Left kidney (tissue), 8 donors: Measurements from ENCODE around the gene GRB7. TPM values are rescaled to one million over a fixed set of nuclear protein-coding genes. Genes with fewer than 3 reads are reported as not detected.
A peak's percentile ranks its signal among the peaks of the same experiment; 100 is the strongest.
"Not testable (repeated sequence)": the region's sequence is repeated elsewhere in the genome, so short reads cannot be mapped to it uniquely, and the experiment has no call there.

ENCODE experiments used
- DNase-seq: peaks from one replicate; pipeline ENCODE4 v3.0.0-alpha.2; 2013
- long read RNA-seq, 8 donors: transcript quantifications; one replicate each; lab custom pipeline, GENCODE V29; 2026
- polyA plus RNA-seq: library from polyadenylated mRNA; unstranded; fragments of 120-200 nt; gene quantifications from one replicate; pipeline ENCODE4 v1.2.1, GENCODE V29; 2013; ENCODE audit not compliant: insufficient read length

GRB7 gene
- polyA plus RNA-seq: 38.8 TPM
- long read RNA-seq, donor 1, transcript GRB7-201 (15 exons, 2,243 nt): major isoform, 7 of 10 reads
- long read RNA-seq, donor 1, partial matches to known transcripts: 0 of 10 reads
- long read RNA-seq, donor 1, other reads (novel, unspliced or antisense): 0 of 10 reads
- long read RNA-seq, donor 2, transcript GRB7-201 (15 exons, 2,243 nt): major isoform, 6 of 9 reads
- long read RNA-seq, donor 2, partial matches to known transcripts: 0 of 9 reads
- long read RNA-seq, donor 2, other reads (novel, unspliced or antisense): 0 of 9 reads
- long read RNA-seq, donor 3, partial matches to known transcripts: 15 of 21 reads
- long read RNA-seq, donor 3, other reads (novel, unspliced or antisense): 0 of 21 reads
- long read RNA-seq, donor 4: 0 reads
- long read RNA-seq, donor 5, transcript GRB7-201 (15 exons, 2,243 nt): major isoform, 6 of 22 reads
- long read RNA-seq, donor 5, partial matches to known transcripts: 15 of 22 reads
- long read RNA-seq, donor 5, other reads (novel, unspliced or antisense): 0 of 22 reads
- long read RNA-seq, donor 6, transcript GRB7-201 (15 exons, 2,243 nt): major isoform, 6 of 17 reads
- long read RNA-seq, donor 6, partial matches to known transcripts: 7 of 17 reads
- long read RNA-seq, donor 6, other reads (novel, unspliced or antisense): 0 of 17 reads
- long read RNA-seq, donor 7, transcript GRB7-201 (15 exons, 2,243 nt): major isoform, 9 of 44 reads
- long read RNA-seq, donor 7, transcript GRB7-204 (15 exons, 2,093 nt): minor isoform, 5 of 44 reads
- long read RNA-seq, donor 7, partial matches to known transcripts: 29 of 44 reads
- long read RNA-seq, donor 7, other reads (novel, unspliced or antisense): 0 of 44 reads
- long read RNA-seq, donor 8, partial matches to known transcripts: 0 of 4 reads
- long read RNA-seq, donor 8, other reads (novel, unspliced or antisense): 0 of 4 reads

- peak; percentile 78 for DNase-seq
These were observed at the start of gene GRB7 for GRCh38 chr17:39737760-39738567. Gene GRB7 (plus strand): TSS chr17:39737938. CDS start chr17:39742302, 4,364 bp downstream.

- no peak for DNase-seq
These were observed 49.3 kb upstream of the GRB7 start for GRCh38 chr17:39688475-39688835.

DNA sequence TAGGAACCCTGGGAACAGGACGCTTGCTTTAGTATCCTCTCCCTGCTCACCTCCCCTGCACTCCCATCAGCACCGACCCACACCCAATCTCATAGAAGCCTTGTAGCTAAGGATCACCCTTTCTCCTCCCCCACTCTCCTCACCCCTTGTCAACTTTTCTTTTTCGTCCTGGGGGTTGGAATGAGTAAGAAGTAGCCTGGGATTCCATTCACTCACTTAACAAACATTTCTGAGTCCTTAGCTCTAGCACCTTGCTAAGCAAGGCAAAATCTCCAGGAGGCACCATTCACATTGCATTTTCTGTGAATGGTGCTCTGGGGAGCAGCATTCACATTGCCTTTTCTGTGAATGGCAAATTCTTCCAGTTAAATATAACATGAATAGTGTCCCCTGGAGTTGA, 48.8 kb upstream of the GRB7 start:
- DNase-seq: no peak

- no peak for DNase-seq
These were observed 43.1 kb upstream of the GRB7 start for GRCh38 chr17:39694593-39694992.

DNA sequence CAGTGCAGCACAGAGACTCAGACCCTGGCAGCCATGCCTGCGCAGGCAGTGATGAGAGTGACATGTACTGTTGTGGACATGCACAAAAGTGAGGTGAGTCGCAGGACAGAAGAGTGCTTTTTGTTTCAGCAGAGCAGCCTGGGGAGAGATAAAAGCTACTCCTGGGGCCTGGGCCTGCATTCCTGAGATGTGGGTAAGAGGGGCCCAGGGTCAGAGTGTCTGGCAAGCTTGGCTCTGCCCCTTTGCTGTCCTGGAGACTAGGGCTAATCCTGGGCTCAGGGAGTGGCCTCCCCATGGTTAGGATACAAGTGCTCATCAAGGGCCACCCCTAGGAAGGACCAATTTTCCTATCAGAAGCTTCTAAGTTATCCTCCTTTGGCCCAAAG, 42.7 kb upstream of the GRB7 start:
- DNase-seq: no peak

DNA sequence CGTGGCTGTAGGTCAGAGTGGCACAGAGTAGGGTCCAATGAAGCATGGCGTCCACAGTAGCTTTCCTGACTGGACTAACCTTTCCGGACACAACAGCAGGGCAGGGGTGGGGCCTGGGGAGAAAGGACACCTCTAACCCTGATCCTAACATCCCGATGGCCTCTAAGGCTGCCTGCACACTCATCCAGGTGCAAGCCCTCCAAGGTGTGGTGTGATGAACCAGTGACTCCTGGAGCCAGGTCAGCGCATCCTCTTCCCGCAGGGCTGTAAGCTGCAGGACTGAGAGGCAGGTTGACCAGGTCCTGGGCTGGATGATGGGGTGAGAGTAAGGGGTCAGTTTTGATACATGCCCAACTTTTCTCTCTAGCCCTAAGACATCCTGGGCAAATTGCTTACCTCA, 41.0 kb upstream of the GRB7 start:
- no peak for DNase-seq

DNA sequence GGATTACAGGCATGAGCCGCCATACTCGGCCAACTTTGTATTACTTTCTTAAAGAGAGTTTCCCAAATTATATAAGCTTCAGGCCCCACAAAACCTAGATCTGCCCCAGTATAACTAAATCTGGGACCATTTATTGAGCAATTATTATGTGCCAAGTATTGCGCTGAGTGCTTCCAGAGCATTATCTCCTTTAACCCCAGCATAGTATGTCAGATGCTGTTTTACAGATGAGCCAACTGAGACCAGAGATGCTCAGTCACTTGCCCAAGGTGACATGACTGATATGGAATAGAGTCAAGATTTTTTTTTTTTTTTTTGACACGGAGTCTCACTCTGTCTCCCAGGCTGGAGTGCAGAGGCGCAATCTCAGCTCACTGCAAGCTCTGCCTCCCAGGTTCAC, 39.8 kb upstream of the GRB7 start:
- DNase-seq: no peak

DNA sequence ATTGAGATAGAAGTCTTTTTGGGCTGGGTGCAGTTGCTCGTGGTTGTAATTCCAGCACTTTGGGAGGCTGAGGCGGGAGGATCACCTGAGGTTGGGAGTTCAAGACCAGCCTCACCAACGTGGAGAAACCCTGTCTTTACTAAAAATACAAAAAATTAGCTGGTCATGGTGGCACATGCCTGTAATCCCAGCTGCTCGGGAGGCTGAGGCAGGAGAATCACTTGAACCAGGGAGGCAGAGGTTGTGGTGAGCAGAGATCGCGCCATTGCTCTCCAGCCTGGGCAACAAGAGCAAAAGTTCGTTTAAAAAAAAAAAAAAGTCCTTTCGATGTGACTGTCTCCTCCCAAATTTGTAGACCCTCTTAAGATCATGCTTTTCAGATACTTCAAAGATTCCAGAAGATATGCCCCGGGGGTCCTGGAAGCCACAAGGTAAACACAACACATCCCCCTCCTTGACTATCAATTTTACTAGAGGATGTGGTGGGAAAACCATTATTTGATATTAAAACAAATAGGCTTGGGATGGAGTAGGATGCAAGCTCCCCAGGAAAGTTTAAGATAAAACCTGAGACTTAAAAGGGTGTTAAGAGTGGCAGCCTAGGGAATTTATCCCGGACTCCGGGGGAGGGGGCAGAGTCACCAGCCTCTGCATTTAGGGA, 38.5 kb upstream of the GRB7 start:
- DNase-seq: not testable (repeated sequence)

GRCh38 chr17:39699818-39700147, 38.0 kb upstream of the GRB7 start, which contains the start of gene ERBB2:
Gene ERBB2 (plus strand): TSS chr17:39700064. CDS start chr17:39700239, 175 bp downstream.
- peak; percentile 84 for DNase-seq

DNA sequence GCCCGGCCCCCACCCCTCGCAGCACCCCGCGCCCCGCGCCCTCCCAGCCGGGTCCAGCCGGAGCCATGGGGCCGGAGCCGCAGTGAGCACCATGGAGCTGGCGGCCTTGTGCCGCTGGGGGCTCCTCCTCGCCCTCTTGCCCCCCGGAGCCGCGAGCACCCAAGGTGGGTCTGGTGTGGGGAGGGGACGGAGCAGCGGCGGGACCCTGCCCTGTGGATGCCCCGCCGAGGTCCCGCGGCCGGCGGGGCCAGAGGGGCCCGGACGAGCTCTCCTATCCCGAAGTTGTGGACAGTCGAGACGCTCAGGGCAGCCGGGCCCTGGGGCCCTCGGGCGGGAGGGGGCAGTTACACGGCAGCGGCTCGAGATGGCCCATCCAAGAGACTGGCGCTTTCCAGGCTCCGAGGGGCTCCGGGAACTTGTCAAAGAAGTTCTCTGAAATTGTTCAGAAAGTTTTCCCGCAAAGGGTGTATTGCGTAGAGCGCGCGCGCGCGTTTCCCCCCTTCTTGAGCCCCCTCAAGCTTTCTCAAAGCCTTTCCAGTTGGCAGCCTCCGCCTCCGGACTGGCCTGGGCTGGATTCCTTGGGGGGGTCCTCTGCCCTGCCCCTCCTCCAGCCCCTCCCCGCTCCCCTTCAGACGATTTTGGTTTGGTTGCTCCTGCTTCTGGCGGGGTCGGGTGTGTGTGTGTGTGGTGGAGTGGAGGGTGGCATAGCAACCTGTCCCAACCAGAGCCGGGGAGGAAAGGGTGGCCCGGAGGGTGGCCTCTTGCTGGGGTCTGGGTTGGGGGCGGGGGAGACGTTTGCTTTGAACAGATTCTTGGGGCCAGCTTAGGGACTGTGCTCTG, 37.4 kb upstream of the GRB7 start:
- DNase-seq: peak; percentile 76

DNA sequence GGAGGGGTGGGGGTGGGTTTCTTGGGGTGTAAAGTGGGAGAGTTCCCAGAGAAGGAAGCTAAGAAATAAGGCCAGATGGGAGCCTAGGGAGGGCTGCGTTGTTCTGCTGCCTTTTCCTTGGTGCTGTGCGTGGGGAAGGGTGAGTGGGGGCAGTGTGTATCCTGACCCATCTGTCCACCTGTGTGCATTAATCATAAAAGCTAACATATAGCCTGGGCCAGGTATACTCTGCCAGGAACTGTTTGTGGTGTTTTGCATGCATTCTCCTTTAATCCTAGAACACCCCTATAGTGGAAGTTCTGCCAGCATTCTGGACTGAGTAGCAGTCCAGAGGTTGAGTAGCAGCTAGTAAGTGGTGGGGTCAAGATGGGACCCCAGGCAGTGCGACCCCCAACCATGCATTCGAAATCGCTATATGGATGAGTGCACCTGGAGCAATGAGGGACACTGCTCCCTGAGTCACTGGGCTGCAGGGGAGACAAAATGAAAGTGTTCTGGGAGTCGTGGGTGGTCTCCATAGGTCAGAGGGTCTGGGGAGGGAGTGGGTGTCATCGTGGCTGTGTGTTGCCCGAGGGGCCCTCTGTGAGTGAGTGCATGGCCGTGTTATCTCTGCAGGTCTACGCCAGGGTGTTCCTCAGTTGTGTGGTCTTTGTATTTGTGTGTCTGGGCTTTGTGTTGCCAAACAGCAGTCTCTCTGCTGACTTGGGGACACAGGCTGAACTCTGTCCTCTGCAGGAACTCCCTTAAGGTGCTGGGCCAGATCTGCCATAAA, 36.5 kb upstream of the GRB7 start:
- DNase-seq: no peak

- no peak for DNase-seq
These were observed 35.8 kb upstream of the GRB7 start for GRCh38 chr17:39701784-39702422.

DNA sequence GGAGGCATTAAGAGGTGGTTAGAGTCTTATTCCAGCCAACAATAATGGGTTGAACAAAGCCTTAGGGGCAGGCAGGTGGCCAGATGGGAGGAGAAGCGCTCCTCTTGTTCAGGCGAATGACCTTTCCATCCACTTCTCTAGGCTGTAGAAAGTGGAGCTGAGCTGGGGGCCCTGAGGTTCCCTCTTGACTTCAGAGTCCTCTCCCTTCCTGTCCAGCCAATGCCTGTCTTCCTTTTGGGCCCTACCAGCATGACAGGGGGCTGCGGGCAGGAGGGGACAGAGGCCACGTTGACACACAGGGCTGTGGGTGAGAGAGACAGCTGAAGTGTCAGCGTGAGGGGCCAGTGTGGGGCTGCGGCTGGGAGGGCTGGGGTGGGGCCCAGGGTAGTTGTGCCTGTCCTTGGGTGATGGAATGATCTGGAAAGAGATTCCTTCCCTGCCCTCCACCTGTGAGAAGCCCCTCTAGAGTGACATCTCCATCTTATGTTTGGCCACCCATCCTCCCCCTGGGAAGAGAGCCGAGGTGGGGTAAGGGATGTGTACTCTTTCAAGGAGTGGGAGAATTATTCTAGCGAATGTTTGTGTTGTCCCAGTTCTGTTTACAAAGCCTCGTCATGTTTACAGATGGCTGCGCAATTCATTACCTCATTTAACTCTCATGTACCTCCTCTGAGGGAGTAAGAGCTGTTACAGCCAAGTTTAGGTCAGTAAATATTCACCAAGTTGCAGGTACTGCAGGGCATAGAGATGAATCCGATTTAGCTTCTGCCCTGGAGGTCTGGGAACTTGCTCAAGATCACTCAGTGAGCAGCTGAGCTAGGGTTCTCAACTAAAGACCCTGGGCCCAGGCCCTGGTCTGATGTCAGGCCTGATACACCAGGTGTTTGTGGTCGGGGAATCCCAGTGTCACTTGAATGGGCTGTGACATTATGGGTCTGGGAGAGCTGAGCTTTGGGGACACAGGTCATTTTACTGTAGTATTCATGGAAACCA, 34.5 kb upstream of the GRB7 start:
- no peak for DNase-seq

DNA sequence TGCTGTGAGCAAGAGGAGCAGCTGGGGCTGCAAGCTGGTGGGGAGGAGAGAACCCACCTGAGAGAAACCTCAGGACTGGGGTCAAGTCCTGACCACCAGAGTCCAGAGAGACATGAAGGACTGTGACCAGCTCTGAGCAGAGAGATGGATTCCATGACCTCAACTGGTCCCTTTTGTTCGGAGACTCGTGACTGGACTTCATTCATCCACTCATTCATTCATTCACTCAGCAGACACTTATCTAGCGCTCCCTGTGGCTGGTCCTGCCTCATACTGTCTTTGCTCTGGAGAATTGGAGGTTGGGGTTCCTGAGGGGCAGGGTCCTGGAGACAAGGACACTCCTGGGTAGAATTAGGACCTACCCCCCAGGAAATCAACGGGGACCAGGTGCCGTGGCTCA, 33.8 kb upstream of the GRB7 start:
- no peak for DNase-seq

DNA sequence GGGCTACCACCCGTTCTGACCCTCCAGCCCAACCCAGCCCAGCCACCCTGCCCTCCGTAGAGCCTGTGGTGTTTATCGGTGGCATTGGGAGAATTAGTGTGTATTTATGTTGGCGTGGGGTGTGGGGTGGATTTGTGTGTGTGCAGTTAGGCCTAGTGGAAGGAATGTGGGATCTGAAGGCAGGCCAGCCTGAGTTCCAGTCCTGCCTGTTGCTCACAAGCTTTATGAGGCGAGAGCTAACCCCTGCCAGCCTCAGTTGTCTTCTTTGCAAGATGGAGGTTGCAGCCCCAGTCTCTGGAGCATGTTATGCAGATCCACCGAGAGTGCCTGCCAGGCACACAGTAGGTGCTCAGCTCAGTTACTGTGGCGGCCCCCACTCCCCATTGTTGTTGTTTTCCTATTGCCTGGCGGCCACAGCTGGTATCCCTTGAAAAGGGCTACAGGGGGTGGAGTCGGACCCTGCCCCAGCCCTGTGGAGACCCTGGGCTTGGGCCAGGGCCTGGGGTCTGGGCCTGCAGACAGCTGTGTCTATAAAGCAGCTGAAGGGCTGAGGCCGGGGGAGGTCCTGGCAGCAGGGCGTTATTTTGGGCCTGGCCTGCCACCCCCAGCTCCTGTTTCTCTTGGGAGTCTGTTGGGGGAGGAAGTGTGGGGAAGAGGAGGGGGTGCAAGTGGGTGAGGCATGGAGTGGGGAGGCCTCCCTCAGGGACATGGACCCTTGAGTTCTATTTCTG, 32.8 kb upstream of the GRB7 start:
- DNase-seq: no peak

GRCh38 chr17:39705786-39706348, 31.9 kb upstream of the GRB7 start:
- peak; percentile 54 for DNase-seq

- no peak for DNase-seq
These were observed 31.4 kb upstream of the GRB7 start for GRCh38 chr17:39706383-39706782.
